ENCODE data around the gene HNRNPH2.

The HNRNPH2 gene

DNA sequence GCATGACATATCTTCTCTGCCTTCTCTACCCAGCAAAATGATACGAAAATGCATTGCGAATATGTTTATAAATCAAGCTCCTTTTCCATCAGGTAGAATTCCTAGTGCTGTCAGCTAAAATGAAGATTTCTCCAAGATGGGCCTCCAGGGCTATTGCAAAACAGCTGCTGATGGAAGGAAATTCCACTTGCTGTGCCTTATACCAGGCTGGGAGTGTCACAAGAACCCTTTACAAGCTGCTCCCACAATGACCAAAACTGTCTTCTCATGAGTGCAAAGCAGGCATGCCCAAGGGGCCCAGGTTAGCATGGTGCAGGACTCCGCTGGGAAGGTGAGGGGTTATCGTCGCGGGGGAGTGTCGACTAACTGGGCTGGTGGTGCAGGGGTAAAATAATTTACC, 8.7 kb downstream of the HNRNPH2 start:
- no peak overlapping the region for H3K9ac ChIP-seq (ENCODE audit: low read depth in 1 of 2, low read length in 2 of 2)
- peaks cover 16 to 28% of the 10 kb centered on the region in 2 donors for H3K4me1 ChIP-seq (ENCODE audit: control insufficient read depth in 1 of 2, insufficient read depth in 2 of 2, low read length in 2 of 2)
- H3K9me3 ChIP-seq (ENCODE audit: control insufficient read depth in 1 of 2, low read length in 2 of 2) = no peaks in the 10 kb centered on the region
- peaks cover 0 to 13% of the 10 kb centered on the region in 2 donors for H3K36me3 ChIP-seq (ENCODE audit: control insufficient read depth in 1 of 2, insufficient read depth in 2 of 2, low read length in 2 of 2)
- no peak overlapping the region for H3K4me3 ChIP-seq (ENCODE audit: low read depth in 1 of 2, low read length in 2 of 2)
- no peaks in the 10 kb centered on the region for H3K27me3 ChIP-seq (ENCODE audit: control insufficient read depth in 1 of 2, insufficient read depth in 2 of 2, low read length in 2 of 2)
- no peak overlapping the region for H3K27ac ChIP-seq (ENCODE audit: low read depth, low read length)

DNA sequence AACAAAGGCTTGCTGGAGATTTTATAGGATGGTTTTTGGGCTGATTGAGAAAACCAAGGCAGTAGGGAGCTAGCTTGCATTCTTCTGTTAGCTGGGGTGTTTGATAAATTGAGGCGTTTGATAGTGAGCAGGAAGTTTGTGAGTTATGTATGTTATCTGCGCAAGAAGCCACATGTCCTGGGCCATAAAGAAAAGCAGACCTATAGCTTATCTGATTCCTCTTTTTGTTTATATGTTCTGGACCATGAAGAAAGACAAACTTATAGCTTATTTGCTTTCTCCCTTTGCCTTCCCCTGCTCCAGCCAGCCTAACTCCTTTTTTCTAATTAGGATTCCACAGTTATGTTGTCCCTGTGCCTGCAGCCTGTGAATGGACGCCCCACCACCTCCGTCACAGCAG, 9.2 kb downstream of the HNRNPH2 start:
- no peaks in the 10 kb centered on the region for H3K27me3 ChIP-seq (ENCODE audit: control insufficient read depth in 1 of 2, insufficient read depth in 2 of 2, low read length in 2 of 2)
- H3K36me3 ChIP-seq (ENCODE audit: control insufficient read depth in 1 of 2, insufficient read depth in 2 of 2, low read length in 2 of 2) = peaks cover 0 to 9% of the 10 kb centered on the region in 2 donors
- H3K9ac ChIP-seq (ENCODE audit: low read depth in 1 of 2, low read length in 2 of 2) = peak overlapping the region in 1 of 2 donors; percentile 84
- H3K27ac ChIP-seq (ENCODE audit: low read depth, low read length) = no peak overlapping the region
- H3K4me1 ChIP-seq (ENCODE audit: control insufficient read depth in 1 of 2, insufficient read depth in 2 of 2, low read length in 2 of 2) = peaks cover 16 to 28% of the 10 kb centered on the region in 2 donors
- H3K9me3 ChIP-seq (ENCODE audit: control insufficient read depth in 1 of 2, low read length in 2 of 2) = no peaks in the 10 kb centered on the region
- no peak overlapping the region for H3K4me3 ChIP-seq (ENCODE audit: low read depth in 1 of 2, low read length in 2 of 2)

DNA sequence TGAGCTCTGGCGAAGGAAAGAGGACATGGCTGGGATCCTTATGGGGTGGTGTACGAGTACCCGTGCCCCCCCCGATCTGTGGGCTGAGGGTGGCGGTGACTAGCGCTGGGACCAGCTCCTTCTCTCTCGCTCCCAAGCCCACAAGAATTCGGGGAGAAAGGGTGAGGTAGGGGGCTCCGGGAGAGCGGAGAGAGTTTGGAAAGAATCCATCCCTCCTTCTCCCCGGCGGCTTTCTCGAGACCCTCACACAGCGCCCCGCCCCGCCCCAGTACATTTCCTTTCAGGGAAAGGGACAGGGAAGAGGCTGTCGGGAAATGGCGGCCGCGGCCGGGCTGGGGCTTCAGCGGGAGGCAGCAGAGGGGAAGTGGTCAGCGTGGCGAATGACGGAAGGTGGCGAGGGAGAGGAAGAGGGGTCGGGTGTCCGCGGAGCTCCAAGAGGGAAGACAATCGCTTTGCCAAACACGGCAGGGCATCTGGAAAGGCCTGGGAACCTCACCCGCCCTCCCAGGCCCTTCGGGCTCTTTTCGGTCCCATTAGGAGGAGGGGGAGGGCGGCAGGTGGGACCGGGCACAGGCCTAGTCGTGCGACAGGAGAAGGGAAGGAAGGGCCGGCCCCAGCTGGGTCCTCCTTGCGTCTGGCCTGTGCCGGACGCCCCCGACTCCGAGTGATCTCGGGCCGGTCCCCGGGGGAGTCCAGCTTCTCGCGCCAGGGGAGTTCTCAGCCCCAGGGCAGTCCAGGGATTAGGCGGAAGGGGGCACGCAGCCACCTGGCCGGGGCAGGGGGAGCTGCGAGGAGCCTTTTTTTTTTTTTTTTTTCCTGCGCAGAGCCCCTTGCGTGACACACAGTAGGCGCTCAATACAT, 10.2 kb downstream of the HNRNPH2 start:
- H3K27me3 ChIP-seq (ENCODE audit: control insufficient read depth in 1 of 2, insufficient read depth in 2 of 2, low read length in 2 of 2) = no peaks in the 10 kb centered on the region
- H3K9me3 ChIP-seq (ENCODE audit: control insufficient read depth in 1 of 2, low read length in 2 of 2) = no peaks in the 10 kb centered on the region
- H3K27ac ChIP-seq (ENCODE audit: low read depth, low read length) = peak overlapping the region; percentile 70
- H3K4me1 ChIP-seq (ENCODE audit: control insufficient read depth in 1 of 2, insufficient read depth in 2 of 2, low read length in 2 of 2) = peaks cover 16 to 28% of the 10 kb centered on the region in 2 donors
- peak overlapping the region; percentile 73 to 74 for H3K4me3 ChIP-seq (ENCODE audit: low read depth in 1 of 2, low read length in 2 of 2)
- peak overlapping the region; percentile 78 to 84 for H3K9ac ChIP-seq (ENCODE audit: low read depth in 1 of 2, low read length in 2 of 2)
- H3K36me3 ChIP-seq (ENCODE audit: control insufficient read depth in 1 of 2, insufficient read depth in 2 of 2, low read length in 2 of 2) = peaks cover 0 to under 1% of the 10 kb centered on the region in 2 donors

DNA sequence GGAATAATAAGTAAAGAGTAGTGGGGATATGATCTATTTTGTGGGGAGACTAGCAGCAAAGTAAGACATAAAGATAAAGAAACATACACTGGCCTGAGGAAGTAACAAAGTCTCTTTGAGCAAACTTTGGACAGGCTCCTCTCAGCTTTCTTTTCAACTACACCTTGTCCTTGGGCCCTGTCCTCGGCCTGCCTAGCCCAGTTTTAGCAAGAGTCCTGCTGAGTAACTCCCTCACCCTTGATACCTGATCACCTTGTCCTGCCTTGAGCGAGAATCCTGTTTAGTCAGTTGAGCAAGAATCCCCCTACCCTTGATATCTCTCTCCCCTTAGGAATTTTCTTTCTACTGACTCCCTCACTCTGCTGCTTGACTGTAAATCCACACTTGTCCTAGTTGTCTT, 11.5 kb downstream of the HNRNPH2 start:
- peaks cover 16 to 28% of the 10 kb centered on the region in 2 donors for H3K4me1 ChIP-seq (ENCODE audit: control insufficient read depth in 1 of 2, insufficient read depth in 2 of 2, low read length in 2 of 2)
- H3K27ac ChIP-seq (ENCODE audit: low read depth, low read length) = no peak overlapping the region
- peak overlapping the region in 1 of 2 donors; percentile 78 for H3K9ac ChIP-seq (ENCODE audit: low read depth in 1 of 2, low read length in 2 of 2)
- H3K9me3 ChIP-seq (ENCODE audit: control insufficient read depth in 1 of 2, low read length in 2 of 2) = no peaks in the 10 kb centered on the region
- H3K27me3 ChIP-seq (ENCODE audit: control insufficient read depth in 1 of 2, insufficient read depth in 2 of 2, low read length in 2 of 2) = no peaks in the 10 kb centered on the region
- H3K36me3 ChIP-seq (ENCODE audit: control insufficient read depth in 1 of 2, insufficient read depth in 2 of 2, low read length in 2 of 2) = peaks cover 0 to under 1% of the 10 kb centered on the region in 2 donors
- no peak overlapping the region for H3K4me3 ChIP-seq (ENCODE audit: low read depth in 1 of 2, low read length in 2 of 2)

DNA sequence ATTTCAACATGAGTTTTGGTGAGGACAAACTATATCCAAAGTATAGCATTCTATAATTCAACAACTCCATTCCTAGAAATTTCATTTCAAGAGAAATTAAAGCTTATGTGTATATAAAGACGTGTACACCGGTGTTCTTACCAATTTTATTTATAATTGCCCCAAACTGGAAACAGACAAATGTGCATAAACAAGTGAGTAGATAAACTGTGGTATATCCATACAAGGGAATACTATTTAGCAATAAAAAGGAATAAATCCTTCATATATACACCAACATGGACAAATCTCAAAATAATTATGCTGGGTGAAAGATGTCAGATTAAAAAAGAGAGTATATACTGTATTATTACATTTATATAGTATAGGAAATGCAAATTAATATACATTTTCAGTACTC, 19.9 kb downstream of the HNRNPH2 start:
- Histone ChIP-seq H3K4me3 (ENCODE audit: low read depth in 1 of 2, low read length in 2 of 2) (no peak overlapping the region), H3K36me3 (ENCODE audit: control insufficient read depth in 1 of 2, insufficient read depth in 2 of 2, low read length in 2 of 2) (peaks cover 5 to 11% of the 10 kb centered on the region in 2 donors), H3K4me1 (ENCODE audit: control insufficient read depth in 1 of 2, insufficient read depth in 2 of 2, low read length in 2 of 2) (no peaks in the 10 kb centered on the region), H3K9ac (ENCODE audit: low read depth in 1 of 2, low read length in 2 of 2) (no peak overlapping the region), H3K27ac (ENCODE audit: low read depth, low read length) (no peak overlapping the region), H3K27me3 (ENCODE audit: control insufficient read depth in 1 of 2, insufficient read depth in 2 of 2, low read length in 2 of 2) (no peaks in the 10 kb centered on the region), H3K9me3 (ENCODE audit: control insufficient read depth in 1 of 2, low read length in 2 of 2) (no peaks in the 10 kb centered on the region)

DNA sequence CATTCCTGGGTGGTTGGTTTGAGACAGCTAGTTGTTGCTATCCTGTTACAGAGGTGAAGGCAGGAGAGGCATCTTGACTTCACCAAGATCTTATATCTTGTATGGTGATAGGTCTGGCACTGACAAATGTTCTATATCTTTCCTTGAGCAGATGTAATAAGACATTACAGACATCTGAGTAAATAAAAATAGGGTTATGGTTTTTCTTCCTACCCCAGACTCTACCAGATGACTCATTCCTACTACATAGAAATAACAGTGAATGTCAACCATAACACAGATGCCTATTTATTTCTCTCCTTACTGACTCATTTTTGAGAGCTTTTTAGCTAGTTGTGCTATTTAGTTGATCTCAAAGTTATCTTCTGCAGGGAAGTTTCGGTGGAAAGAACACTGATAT, 21.9 kb downstream of the HNRNPH2 start:
- Histone ChIP-seq H3K4me1 (ENCODE audit: control insufficient read depth in 1 of 2, insufficient read depth in 2 of 2, low read length in 2 of 2) (no peaks in the 10 kb centered on the region), H3K27me3 (ENCODE audit: control insufficient read depth in 1 of 2, insufficient read depth in 2 of 2, low read length in 2 of 2) (no peaks in the 10 kb centered on the region), H3K27ac (ENCODE audit: low read depth, low read length) (no peak overlapping the region), H3K9ac (ENCODE audit: low read depth in 1 of 2, low read length in 2 of 2) (no peak overlapping the region), H3K36me3 (ENCODE audit: control insufficient read depth in 1 of 2, insufficient read depth in 2 of 2, low read length in 2 of 2) (peaks cover 0 to 11% of the 10 kb centered on the region in 2 donors), H3K9me3 (ENCODE audit: control insufficient read depth in 1 of 2, low read length in 2 of 2) (no peaks in the 10 kb centered on the region), H3K4me3 (ENCODE audit: low read depth in 1 of 2, low read length in 2 of 2) (no peak overlapping the region)

DNA sequence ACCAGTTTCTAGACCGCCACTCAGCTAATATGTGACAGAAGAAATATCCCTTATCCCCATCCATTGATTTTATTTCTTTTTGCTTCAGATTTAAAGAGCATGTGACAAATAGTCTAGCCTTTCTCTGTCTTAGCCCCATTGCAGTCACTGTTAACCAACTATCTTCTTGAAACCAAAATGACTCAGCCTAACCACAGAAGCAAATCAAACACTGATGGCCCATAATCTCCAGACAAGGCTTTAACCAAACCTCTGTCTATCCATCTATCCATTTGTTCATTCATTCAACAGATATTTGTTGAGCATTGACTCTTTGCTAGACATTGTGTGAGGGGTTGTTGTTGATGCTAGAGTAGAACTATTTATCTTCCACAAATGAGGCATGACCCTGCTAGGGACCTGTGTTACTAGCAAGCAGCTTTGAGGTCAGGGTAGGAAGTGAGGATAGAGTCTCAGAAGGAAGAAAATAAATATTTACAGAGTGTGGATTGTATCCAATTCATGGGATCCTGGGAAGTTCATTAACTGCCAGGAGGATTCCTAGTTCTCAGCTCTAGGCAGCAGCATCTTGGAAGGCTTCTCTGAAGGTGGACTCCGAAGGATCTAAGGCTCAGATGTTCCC, 22.5 kb downstream of the HNRNPH2 start:
- no peaks in the 10 kb centered on the region for H3K9me3 ChIP-seq (ENCODE audit: control insufficient read depth in 1 of 2, low read length in 2 of 2)
- H3K36me3 ChIP-seq (ENCODE audit: control insufficient read depth in 1 of 2, insufficient read depth in 2 of 2, low read length in 2 of 2) = peaks cover 0 to 9% of the 10 kb centered on the region in 2 donors
- no peaks in the 10 kb centered on the region for H3K27me3 ChIP-seq (ENCODE audit: control insufficient read depth in 1 of 2, insufficient read depth in 2 of 2, low read length in 2 of 2)
- no peak overlapping the region for H3K27ac ChIP-seq (ENCODE audit: low read depth, low read length)
- H3K4me3 ChIP-seq (ENCODE audit: low read depth in 1 of 2, low read length in 2 of 2) = no peak overlapping the region
- H3K9ac ChIP-seq (ENCODE audit: low read depth in 1 of 2, low read length in 2 of 2) = no peak overlapping the region
- H3K4me1 ChIP-seq (ENCODE audit: control insufficient read depth in 1 of 2, insufficient read depth in 2 of 2, low read length in 2 of 2) = no peaks in the 10 kb centered on the region

DNA sequence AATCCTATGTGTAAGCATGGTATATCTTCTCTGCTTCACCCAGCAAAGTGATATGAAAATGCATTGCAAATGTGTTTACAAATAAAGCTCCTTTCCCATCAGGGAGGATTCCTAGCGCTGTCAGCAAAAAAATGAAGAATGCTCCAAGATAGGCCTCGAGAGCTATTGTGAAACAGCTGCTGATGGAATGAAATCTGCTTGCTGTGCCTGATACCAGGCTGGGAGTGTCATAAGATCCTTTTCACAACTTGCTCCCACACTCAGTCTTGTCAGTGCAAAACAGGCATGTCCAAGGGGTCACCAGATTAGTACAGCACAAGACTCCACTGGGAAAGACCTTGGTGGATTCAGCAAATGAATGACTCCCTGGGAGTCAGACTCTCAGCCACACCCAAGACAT, 34.1 kb downstream of the HNRNPH2 start:
- Histone ChIP-seq H3K27me3 (ENCODE audit: control insufficient read depth in 1 of 2, insufficient read depth in 2 of 2, low read length in 2 of 2) (no peaks in the 10 kb centered on the region), H3K9ac (ENCODE audit: low read depth in 1 of 2, low read length in 2 of 2) (no peak overlapping the region), H3K27ac (ENCODE audit: low read depth, low read length) (no peak overlapping the region), H3K4me1 (ENCODE audit: control insufficient read depth in 1 of 2, insufficient read depth in 2 of 2, low read length in 2 of 2) (no peaks in the 10 kb centered on the region), H3K4me3 (ENCODE audit: low read depth in 1 of 2, low read length in 2 of 2) (no peak overlapping the region), H3K36me3 (ENCODE audit: control insufficient read depth in 1 of 2, insufficient read depth in 2 of 2, low read length in 2 of 2) (peaks cover 6 to 18% of the 10 kb centered on the region in 2 donors), H3K9me3 (ENCODE audit: control insufficient read depth in 1 of 2, low read length in 2 of 2) (no peaks in the 10 kb centered on the region)

DNA sequence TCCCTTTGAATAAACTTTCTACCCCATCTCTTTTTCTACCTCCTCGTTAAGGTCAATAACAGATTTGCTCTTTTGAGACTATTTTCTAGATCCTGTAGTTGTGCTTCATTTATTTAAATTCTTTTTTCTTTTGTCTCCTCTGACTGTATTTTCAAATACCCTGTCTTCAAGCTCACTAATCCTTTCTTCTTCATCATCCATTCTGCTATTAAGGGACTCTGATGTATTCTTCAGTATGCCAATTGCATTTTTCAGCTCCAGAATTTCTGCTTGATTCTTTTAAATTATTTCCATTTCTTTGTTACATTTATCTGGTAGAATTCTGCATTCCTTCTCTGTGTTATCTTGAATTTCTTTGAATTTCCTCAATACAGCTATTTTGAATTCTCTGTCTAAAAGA, 41.3 kb downstream of the HNRNPH2 start:
- no peaks in the 10 kb centered on the region for H3K27me3 ChIP-seq (ENCODE audit: control insufficient read depth in 1 of 2, insufficient read depth in 2 of 2, low read length in 2 of 2)
- no peaks in the 10 kb centered on the region for H3K9me3 ChIP-seq (ENCODE audit: control insufficient read depth in 1 of 2, low read length in 2 of 2)
- H3K36me3 ChIP-seq (ENCODE audit: control insufficient read depth in 1 of 2, insufficient read depth in 2 of 2, low read length in 2 of 2) = peaks cover 0 to 3% of the 10 kb centered on the region in 2 donors
- no peak overlapping the region for H3K9ac ChIP-seq (ENCODE audit: low read depth in 1 of 2, low read length in 2 of 2)
- no peak overlapping the region for H3K4me3 ChIP-seq (ENCODE audit: low read depth in 1 of 2, low read length in 2 of 2)
- no peak overlapping the region for H3K27ac ChIP-seq (ENCODE audit: low read depth, low read length)
- H3K4me1 ChIP-seq (ENCODE audit: control insufficient read depth in 1 of 2, insufficient read depth in 2 of 2, low read length in 2 of 2) = no peaks in the 10 kb centered on the region

DNA sequence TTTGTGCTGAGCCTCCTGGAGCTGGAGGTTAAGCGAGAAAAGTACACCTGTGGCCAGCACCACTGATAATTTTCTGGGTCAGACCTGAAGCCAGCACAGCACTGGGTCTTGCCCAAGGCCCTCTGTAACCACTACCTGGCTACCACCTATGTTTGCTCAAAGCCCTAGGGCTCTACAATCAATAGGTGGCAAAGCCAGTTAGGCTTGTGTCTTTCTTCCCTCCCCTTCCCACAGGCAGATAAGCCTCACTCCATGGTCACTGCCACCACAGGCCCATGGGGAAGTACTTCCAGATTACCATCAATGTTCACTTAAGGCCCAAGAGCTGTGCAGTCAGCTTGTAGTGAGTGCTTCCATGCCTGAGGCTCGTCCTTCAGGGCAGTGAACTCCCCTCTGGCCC, 42.1 kb downstream of the HNRNPH2 start:
- Histone ChIP-seq H3K9ac (ENCODE audit: low read depth in 1 of 2, low read length in 2 of 2) (no peak overlapping the region), H3K36me3 (ENCODE audit: control insufficient read depth in 1 of 2, insufficient read depth in 2 of 2, low read length in 2 of 2) (peaks cover 0 to 3% of the 10 kb centered on the region in 2 donors), H3K4me1 (ENCODE audit: control insufficient read depth in 1 of 2, insufficient read depth in 2 of 2, low read length in 2 of 2) (no peaks in the 10 kb centered on the region), H3K4me3 (ENCODE audit: low read depth in 1 of 2, low read length in 2 of 2) (no peak overlapping the region), H3K9me3 (ENCODE audit: control insufficient read depth in 1 of 2, low read length in 2 of 2) (no peaks in the 10 kb centered on the region), H3K27me3 (ENCODE audit: control insufficient read depth in 1 of 2, insufficient read depth in 2 of 2, low read length in 2 of 2) (no peaks in the 10 kb centered on the region), H3K27ac (ENCODE audit: low read depth, low read length) (no peak overlapping the region)

Measured in duodenal mucosa (tissue), 2 donors.